Measurements from ENCODE around the gene NPHS1.

The NPHS1 gene

DNA sequence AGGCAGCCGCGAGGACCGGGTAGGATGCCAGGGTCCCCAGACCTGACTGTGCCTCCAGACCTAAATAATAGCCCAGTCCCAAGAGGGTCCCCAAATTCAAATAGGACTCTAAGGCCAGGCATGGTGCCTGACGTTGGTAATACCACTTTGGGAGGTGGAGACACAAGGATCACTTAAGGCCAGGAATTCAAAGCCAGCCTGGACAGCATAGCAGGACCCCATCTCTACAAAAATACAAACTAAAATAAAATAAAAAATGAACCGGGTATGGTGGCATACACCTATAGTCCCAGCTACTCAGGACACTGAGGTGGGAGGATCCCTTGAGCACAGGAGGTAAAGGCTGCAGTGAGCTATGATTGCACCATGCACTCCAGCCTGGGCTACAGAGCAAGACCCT, 10.7 kb upstream of the NPHS1 start:
- TF ChIP-seq, protein P1, sequence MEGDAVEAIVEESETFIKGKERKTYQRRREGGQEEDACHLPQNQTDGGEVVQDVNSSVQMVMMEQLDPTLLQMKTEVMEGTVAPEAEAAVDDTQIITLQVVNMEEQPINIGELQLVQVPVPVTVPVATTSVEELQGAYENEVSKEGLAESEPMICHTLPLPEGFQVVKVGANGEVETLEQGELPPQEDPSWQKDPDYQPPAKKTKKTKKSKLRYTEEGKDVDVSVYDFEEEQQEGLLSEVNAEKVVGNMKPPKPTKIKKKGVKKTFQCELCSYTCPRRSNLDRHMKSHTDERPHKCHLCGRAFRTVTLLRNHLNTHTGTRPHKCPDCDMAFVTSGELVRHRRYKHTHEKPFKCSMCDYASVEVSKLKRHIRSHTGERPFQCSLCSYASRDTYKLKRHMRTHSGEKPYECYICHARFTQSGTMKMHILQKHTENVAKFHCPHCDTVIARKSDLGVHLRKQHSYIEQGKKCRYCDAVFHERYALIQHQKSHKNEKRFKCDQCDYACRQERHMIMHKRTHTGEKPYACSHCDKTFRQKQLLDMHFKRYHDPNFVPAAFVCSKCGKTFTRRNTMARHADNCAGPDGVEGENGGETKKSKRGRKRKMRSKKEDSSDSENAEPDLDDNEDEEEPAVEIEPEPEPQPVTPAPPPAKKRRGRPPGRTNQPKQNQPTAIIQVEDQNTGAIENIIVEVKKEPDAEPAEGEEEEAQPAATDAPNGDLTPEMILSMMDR (conservative IDR thresholded peaks at IDR 0.05; ENCODE audit: low read length) = no peak
- DNase-seq (ENCODE audit: low read depth) = no peak
- no peak overlapping the region for H3K4me3 ChIP-seq (ENCODE audit: low read length)

DNA sequence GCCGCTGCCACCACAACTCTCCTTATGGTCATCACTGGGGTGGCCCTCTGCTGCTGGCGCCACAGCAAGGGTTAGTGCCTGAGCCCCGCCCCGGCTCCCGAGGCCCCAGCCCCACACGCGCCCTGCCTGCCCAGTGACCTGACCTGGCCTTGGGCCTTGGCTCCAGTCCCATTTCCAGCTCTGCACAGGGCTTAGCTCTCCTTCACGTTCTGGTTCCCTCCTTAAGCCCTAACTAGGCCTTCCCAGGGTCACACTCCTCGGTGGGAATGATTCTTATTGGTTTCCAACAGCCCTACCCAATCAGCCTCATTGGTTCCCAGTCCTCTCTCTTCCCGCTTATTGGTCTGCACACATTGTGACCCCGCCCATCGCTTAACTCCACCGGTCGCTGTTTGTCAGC, 10.2 kb upstream of the NPHS1 start:
- TF ChIP-seq, protein P1 (conservative IDR thresholded peaks at IDR 0.05; ENCODE audit: low read length) = no peak
- DNase-seq (ENCODE audit: low read depth) = no peak
- no peak overlapping the region for H3K4me3 ChIP-seq (ENCODE audit: low read length)

DNA sequence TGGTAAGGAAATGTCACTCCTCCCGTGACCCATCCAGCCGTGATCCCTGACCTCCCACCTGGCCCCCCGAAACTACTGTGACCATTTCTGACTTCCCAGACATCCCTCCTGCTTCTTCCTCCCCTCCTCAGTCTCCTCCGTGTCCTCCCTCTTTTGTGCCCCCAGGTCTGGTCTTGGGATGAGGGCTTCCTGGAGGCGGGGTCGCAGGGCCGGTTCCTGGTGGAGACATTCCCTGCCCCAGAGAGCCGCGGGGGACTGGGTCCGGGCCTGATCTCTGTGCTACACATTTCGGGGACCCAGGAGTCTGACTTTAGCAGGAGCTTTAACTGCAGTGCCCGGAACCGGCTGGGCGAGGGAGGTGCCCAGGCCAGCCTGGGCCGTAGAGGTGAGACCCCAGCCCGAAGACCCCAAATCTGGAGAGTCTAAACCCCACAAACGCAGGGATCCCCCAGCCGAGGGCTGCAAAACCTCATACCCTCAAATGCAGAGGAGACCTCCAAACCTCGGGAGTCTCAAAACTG, 9.4 kb upstream of the NPHS1 start:
- TF ChIP-seq, protein P1 (conservative IDR thresholded peaks at IDR 0.05; ENCODE audit: low read length) = no peak
- no peak for DNase-seq (ENCODE audit: low read depth)
- no peak overlapping the region for H3K4me3 ChIP-seq (ENCODE audit: low read length)

DNA sequence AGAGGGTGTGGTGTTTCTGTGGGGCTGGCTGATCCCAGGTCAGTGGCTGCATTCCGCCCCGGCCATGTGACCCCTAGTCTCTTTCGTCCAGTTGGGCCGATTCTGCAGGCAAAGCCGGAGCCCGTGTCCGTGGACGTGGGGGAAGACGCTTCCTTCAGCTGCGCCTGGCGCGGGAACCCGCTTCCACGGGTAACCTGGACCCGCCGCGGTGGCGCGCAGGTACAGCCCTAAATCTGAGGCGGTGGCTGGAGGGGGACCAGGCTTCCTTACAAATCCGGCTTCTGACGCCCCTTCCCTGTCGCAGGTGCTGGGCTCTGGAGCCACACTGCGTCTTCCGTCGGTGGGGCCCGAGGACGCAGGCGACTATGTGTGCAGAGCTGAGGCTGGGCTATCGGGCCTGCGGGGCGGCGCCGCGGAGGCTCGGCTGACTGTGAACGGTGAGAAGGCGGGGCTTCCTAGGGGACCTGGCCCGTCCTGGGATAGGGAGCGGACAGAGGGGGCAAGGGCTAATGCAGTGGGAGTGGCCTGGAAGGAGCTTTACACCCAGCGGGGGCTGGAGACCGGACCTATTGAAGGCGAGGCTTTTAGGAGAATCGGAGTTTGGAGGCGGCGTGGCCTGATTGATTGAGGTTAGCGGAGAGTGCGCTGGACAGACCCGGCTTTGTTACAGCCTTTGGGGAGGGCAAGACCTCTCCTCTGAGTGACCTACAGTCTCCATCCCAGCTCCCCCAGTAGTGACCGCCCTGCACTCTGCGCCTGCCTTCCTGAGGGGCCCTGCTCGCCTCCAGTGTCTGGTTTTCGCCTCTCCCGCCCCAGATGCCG, 8.7 kb upstream of the NPHS1 start:
- TF ChIP-seq, protein P1 (conservative IDR thresholded peaks at IDR 0.05; ENCODE audit: low read length) = no peak
- no peak overlapping the region for H3K4me3 ChIP-seq (ENCODE audit: low read length)
- no peak for DNase-seq (ENCODE audit: low read depth)

DNA sequence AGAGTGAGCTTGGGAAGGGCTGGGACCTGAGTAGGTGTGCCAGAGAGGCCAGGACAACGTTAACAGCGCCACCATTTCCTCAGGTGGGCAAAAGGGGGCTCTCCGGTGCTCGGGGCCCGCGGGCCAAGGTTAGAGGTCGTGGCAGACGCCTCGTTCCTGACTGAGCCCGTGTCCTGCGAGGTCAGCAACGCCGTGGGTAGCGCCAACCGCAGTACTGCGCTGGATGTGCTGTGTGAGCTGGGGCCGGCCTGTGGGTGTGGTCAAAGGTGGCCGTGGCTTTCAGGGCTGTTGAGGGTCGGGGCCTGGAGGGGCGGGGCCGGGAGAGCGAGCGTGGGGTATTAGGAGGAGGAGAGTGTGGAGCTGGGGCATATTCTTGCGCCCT, 8.1 kb upstream of the NPHS1 start:
- no peak for DNase-seq (ENCODE audit: low read depth)
- no peak overlapping the region for H3K4me3 ChIP-seq (ENCODE audit: low read length)
- TF ChIP-seq, protein P1 (conservative IDR thresholded peaks at IDR 0.05; ENCODE audit: low read length) = no peak

DNA sequence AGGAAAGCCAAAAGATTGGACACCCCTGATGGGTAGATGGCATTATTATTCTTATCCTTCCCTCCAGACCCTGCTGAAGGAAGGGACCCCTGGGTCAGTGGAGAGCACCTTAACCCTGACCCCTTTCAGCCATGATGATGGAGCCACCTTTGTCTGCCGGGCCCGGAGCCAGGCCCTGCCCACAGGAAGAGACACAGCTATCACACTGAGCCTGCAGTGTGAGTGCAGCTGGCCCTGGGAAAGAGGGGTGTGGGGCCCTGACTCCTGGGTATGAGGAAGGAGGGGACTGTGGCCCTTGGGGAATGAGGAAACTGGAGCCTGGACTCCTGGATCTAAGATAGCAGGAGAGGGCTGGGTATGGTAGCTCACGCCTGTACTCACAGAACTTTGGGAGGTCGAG, 7.1 kb upstream of the NPHS1 start:
- H3K4me3 ChIP-seq (ENCODE audit: low read length) = no peak overlapping the region
- TF ChIP-seq, protein P1 (conservative IDR thresholded peaks at IDR 0.05; ENCODE audit: low read length) = no peak
- no peak for DNase-seq (ENCODE audit: low read depth)

DNA sequence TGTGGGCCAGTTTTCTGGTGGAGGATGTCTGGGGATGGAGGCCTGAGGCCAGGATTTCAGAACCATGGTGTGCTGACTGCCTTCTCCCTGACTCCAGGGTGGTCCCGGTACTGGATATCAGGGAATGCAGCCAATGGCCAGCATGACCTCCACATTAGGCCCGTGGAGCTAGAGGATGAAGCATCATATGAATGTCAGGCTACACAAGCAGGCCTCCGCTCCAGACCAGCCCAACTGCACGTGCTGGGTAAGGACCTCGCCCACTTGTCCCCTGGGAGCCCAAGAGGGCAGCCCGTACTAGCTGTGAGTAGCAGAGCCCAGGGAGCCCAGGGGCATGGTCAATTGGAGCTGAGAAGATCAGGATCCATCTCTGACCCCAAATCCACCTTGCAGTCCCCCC, 6.0 kb upstream of the NPHS1 start:
- TF ChIP-seq, protein P1 (conservative IDR thresholded peaks at IDR 0.05; ENCODE audit: low read length) = no peak
- no peak overlapping the region for H3K4me3 ChIP-seq (ENCODE audit: low read length)
- no peak for DNase-seq (ENCODE audit: low read depth)

Data from AG10803 (cell line).